ENCODE data around the gene WNT3. TPM values are rescaled to one million over a fixed set of nuclear protein-coding genes. Genes with fewer than 3 reads are reported as not detected.
A peak's percentile ranks its signal among the peaks of the same experiment; 100 is the strongest.

The WNT3 gene
- total RNA-seq, 4 donors from 2014 or later: 0.49 to 3.5 (median 2.2) TPM

DNA sequence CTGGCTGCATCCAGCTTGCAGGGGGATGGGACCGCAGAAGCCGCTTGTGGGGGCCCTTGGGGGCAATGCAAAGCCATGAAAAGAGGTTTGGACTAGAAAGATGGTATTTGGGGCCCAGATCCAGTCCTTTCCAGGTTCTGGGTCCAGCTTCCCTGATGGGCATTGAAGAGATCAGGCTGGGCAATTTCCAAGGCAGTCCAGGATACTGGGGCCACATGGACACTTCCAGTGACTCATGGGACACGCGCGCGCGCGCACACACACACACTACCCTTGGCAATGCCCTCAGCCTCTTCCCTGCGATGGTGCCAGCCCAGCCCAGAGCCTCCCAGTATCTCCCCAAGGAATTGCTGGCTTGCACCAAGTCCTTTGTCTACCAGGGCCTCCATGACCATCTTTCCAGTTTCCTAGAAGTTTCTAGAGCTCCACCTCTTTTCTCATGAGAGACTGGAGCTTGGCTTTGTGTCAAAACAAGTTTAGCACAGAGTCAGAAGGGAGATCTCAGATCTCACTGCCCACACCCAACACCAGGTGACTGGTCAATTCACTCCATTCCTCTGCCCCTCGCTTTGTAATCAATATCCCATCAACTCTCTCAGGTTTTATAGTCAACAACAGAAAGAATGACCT, 44.3 kb downstream of the WNT3 start:
- WGBS, 2 donors: 90 to 95% methylated on average over 2 to 7 of the region's 10 CpGs
- no peak overlapping the region for H3K4me3 ChIP-seq
- no peak for DNase-seq
- no peak overlapping the region for H3K27ac ChIP-seq
- H3K9me3 ChIP-seq: no peaks in the 10 kb centered on the region
- TF ChIP-seq POLR2A (IDR thresholded peaks at IDR 0.05): no peak
- TF ChIP-seq, protein P1, sequence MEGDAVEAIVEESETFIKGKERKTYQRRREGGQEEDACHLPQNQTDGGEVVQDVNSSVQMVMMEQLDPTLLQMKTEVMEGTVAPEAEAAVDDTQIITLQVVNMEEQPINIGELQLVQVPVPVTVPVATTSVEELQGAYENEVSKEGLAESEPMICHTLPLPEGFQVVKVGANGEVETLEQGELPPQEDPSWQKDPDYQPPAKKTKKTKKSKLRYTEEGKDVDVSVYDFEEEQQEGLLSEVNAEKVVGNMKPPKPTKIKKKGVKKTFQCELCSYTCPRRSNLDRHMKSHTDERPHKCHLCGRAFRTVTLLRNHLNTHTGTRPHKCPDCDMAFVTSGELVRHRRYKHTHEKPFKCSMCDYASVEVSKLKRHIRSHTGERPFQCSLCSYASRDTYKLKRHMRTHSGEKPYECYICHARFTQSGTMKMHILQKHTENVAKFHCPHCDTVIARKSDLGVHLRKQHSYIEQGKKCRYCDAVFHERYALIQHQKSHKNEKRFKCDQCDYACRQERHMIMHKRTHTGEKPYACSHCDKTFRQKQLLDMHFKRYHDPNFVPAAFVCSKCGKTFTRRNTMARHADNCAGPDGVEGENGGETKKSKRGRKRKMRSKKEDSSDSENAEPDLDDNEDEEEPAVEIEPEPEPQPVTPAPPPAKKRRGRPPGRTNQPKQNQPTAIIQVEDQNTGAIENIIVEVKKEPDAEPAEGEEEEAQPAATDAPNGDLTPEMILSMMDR (IDR thresholded peaks at IDR 0.05): no peak
- H3K4me1 ChIP-seq: peaks cover 3 to 31% (median 10%) of the 10 kb centered on the region in 3 donors
- no peaks in the 10 kb centered on the region for H3K36me3 ChIP-seq
- intact Hi-C loops (cut with DNase I): no loop called here
- H3K27me3 ChIP-seq: peaks cover 0 to 61% (median 0%) of the 10 kb centered on the region in 4 donors

DNA sequence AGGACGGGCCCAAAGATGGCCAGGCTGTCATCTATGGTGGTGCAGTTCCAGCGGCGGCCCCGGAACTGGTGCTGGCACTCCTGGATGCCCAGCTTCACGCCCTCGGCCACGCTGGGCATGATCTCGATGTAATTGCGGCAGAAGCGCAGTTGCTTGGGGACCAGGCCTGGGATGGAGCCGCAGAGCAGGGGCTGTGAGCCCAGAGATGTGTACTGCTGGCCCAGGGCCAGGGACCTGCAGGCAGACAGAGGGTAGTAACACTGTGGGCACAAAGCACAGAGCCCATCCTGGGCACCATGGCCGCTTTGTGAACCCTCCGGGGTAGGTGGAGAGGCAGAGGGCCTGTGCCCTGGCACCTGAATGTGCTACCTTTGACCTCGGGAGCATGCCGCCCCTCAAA, 44.8 kb downstream of the WNT3 start:
- H3K9me3 ChIP-seq: no peaks in the 10 kb centered on the region
- no peak for DNase-seq
- WGBS, 2 donors: 92% methylated on average over 5 of the region's 15 CpGs; no CpG with 5 or more reads in 1 of the 2 donors
- H3K4me1 ChIP-seq: peaks cover 3 to 31% (median 10%) of the 10 kb centered on the region in 3 donors
- no peak overlapping the region for H3K27ac ChIP-seq
- H3K27me3 ChIP-seq: peaks cover 0 to 65% (median 0%) of the 10 kb centered on the region in 4 donors
- intact Hi-C loops (cut with DNase I): no loop called here
- H3K36me3 ChIP-seq: no peaks in the 10 kb centered on the region
- H3K4me3 ChIP-seq: no peak overlapping the region
- TF ChIP-seq, protein P1 (IDR thresholded peaks at IDR 0.05): no peak
- TF ChIP-seq POLR2A (IDR thresholded peaks at IDR 0.05): no peak

DNA sequence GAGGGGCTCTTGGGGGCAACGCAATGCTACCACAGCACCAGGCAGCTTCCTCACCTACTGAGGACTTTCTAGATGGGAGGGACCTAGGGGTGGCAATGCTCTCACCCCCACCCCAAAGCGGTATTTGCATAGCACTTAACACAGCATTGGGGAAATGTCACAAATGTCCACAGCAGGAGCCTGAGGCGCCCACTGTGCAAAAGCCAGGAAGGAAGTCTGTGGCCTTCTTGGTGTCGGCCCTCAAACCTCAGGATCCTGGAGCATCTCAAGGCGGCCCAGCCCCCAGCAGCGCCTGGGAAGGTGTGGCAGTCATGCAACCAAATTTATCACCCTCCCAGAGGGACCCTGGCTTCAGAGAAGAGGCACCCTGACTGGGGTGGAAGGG, 45.3 kb downstream of the WNT3 start:
- H3K9me3 ChIP-seq: no peaks in the 10 kb centered on the region
- 76% methylated on average over 3 of the region's 6 CpGs; no CpG with 5 or more reads in 1 of the 2 donors for whole genome bisulfite sequencing, 2 donors
- peaks cover 0 to 65% (median 0%) of the 10 kb centered on the region in 4 donors for H3K27me3 ChIP-seq
- no peak for DNase-seq
- H3K4me1 ChIP-seq: peaks cover 3 to 31% (median 10%) of the 10 kb centered on the region in 3 donors
- intact Hi-C loops (cut with DNase I): no loop called here
- no peaks in the 10 kb centered on the region for H3K36me3 ChIP-seq
- TF ChIP-seq, protein P1 (IDR thresholded peaks at IDR 0.05): no peak
- TF ChIP-seq POLR2A (IDR thresholded peaks at IDR 0.05): no peak
- H3K27ac ChIP-seq: no peak overlapping the region
- no peak overlapping the region for H3K4me3 ChIP-seq

DNA sequence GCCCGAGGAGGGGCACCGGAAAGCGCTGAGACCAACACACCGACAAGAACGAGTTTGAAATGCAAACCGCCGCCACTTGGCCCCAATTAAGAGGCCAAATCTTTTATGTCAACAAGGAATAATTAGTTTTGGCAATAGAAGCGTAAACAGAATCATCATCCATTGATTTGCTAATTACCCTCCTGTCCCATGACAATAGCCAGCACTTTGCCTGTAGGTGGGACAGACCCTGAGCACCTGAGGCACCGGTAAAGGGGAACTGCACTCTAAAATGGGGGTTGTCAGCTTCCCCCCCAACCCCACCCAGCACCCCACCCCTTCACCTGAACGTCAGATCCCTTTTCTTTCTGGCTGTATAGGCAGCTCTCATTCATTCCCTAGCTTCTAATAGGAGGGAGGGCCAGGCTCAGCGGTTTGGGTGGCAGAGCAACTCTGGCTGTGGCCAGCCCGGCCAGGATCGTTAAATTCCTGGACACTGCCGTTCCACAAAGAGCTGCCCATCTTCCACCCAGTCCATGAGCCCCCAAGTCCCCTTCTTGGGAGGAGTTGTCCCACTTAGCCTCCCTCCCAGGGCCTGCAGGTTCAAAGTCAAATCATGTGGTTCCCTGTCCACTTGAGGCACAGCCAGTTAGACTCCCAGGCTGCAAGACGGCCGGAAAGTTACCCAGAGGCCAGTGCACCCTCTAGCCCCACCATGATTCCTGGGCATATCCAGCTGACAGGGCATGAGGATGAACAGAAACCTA, 45.8 kb downstream of the WNT3 start:
- WGBS, 2 donors: 6 to 18% methylated on average over 9 to 14 of the region's 16 CpGs
- DNase-seq: no peak

More for the DNA sequence above, 45.8 kb downstream of the WNT3 start:
- Histone ChIP-seq H3K27ac (peak overlapping the region; percentile 57 to 77 (median 67)), H3K27me3 (peaks cover 0 to 65% (median 0%) of the 10 kb centered on the region in 4 donors), H3K4me3 (peak overlapping the region; percentile 45 to 83 (median 60)), H3K9me3 (no peaks in the 10 kb centered on the region), H3K36me3 (no peaks in the 10 kb centered on the region), H3K4me1 (peaks cover 3 to 31% (median 10%) of the 10 kb centered on the region in 3 donors)
- intact Hi-C loops (cut with DNase I): no loop called here
- TF ChIP-seq POLR2A (IDR thresholded peaks at IDR 0.05): no peak
- TF ChIP-seq, protein P1 (IDR thresholded peaks at IDR 0.05): no peak

Data from esophagus squamous epithelium (tissue), 5 donors.